Panc1 (cell line): ENCODE results near the gene TEN1.

Source experiments
- POLR2AphosphoS5 ChIP-seq: IDR thresholded peaks from 2 replicates; pipeline ENCODE4 v1.6.1; 2012; ENCODE audit warnings: mild to moderate bottlenecking, low read depth, low read length, moderate library complexity
- REST ChIP-seq, 2 experiments: IDR thresholded peaks; 2 replicates each; pipeline ENCODE4 v1.6.1; 2011 to 2012; ENCODE audit warnings: low read depth in 2 of 2, control low read depth in 1 of 2, low read length in 1 of 2, mild to moderate bottlenecking in 1 of 2, moderate library complexity in 1 of 2; ENCODE audit not compliant: insufficient read depth in 1 of 2
- TCF7L2 ChIP-seq: IDR thresholded peaks from 2 replicates; pipeline ENCODE4 v1.6.1; 2011; ENCODE audit warnings: mild to moderate bottlenecking, low read depth, low read length, inconsistent platforms
- TF ChIP-seq, protein P1 (sequence below): fragments of 450-650 bp; IDR thresholded peaks from 2 replicates; pipeline ENCODE4 v1.5.1; 2017; ENCODE audit warnings: mild to moderate bottlenecking

DNA sequence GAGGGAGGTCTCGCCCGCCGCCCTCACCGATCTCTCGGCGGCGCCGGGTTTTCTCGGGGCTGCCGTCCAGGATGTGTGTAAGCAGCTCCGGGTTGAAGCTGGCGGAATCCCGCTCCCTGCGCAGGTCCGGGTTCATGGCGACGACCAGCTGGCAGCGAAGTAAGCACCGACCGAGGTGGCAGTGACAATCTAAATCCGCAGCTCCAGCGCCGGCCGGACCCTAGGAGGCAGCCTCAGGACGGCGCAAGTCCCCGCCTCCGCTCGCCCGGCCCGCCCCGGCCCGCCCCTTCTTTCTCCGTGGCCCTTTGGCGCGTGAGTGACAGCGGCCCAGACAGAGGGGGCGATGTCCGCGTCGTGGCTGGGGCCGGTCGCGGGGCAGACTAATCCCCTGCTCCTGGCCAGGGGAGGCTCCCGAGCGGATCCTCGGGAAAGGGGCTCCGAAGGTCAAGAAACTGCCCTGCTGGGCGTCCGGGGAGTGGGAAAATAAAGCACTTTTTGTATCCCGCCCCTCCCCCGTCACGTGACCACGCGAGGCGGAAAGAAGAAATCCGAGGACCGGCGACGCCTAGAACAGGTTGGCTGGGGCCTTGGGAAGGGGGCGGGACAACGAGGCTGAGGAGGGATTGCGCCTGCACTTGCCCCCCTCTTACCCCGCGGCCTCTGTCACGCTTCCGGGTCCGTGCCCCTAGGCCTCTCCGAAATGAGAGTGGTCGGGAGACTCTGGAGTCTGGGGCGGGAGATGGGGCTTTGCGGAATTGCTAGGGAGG, at the start of gene TEN1, which contains the start of gene ACOX1:
- TF ChIP-seq, protein P1, sequence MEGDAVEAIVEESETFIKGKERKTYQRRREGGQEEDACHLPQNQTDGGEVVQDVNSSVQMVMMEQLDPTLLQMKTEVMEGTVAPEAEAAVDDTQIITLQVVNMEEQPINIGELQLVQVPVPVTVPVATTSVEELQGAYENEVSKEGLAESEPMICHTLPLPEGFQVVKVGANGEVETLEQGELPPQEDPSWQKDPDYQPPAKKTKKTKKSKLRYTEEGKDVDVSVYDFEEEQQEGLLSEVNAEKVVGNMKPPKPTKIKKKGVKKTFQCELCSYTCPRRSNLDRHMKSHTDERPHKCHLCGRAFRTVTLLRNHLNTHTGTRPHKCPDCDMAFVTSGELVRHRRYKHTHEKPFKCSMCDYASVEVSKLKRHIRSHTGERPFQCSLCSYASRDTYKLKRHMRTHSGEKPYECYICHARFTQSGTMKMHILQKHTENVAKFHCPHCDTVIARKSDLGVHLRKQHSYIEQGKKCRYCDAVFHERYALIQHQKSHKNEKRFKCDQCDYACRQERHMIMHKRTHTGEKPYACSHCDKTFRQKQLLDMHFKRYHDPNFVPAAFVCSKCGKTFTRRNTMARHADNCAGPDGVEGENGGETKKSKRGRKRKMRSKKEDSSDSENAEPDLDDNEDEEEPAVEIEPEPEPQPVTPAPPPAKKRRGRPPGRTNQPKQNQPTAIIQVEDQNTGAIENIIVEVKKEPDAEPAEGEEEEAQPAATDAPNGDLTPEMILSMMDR, result no peak
- TF ChIP-seq POLR2AphosphoS5 (peak; percentile 96), REST (IDR thresholded peaks at IDR 0.05; ENCODE audit: insufficient read depth in 1 of 2, low read depth in 2 of 2, low read length in 1 of 2) (no peak), TCF7L2 (peak; percentile 54; the same call in 1 of the 2 replicates)
